ENCODE data around the gene C17orf58. TPM values are rescaled to one million over a fixed set of nuclear protein-coding genes. Genes with fewer than 3 reads are reported as not detected.

The C17orf58 gene
- total and polyA plus RNA-seq, 2 of the 4 experiments (the other 2 are of a cell fraction), result 7.2 to 10.2 TPM

DNA sequence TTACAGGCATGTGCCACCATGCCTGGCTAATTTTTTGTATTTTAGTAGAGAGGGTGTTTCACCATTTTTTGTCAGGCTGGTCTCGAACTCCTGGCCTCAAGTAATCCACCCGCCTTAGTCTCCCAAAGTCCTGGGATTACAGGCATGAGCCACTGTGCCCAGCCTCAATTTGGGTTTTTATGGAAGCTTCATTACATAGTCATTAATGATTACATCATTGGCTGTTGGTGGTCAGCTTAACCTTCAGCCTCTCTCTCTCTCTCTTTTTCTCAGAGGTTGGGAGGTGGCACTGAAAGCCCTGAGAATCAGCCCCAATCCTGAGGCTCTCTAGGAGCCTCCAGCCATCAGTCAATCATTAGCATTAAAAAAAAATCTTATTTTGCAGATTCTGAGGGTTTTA, 45.3 kb downstream of the C17orf58 start:
- no peak overlapping the region for H3K14ac ChIP-seq (replicated peaks; ENCODE audit: low read depth, low read length)
- no peak overlapping the region for H2AK5ac ChIP-seq (ENCODE audit: low read depth, low read length)
- H4K8ac ChIP-seq (ENCODE audit: low read depth in 2 of 2, low read length in 2 of 2), result no peak overlapping the region
- no peak overlapping the region for H2BK20ac ChIP-seq (ENCODE audit: low read depth, low read length)
- no peak overlapping the region for H2BK120ac ChIP-seq (ENCODE audit: low read depth, low read length)
- H3K27me3 ChIP-seq (ENCODE audit: control insufficient read depth, insufficient read depth, low read length), result no peaks in the 10 kb centered on the region
- BruUV-seq (replicated peaks), result no TSS peak
- H2AFZ ChIP-seq (replicated peaks; ENCODE audit: low read length, poor library complexity), result no peak overlapping the region
- intact Hi-C loops (cut with micrococcal nuclease) (no loop called here), in situ Hi-C loops (cut with MboI; ENCODE audit: low sequenced_read_pairs) (loop anchor here (25.0 kb wide), 1 partner anchor 511 kb away; the partner anchor contains the start of gene WIPI1), dilution Hi-C loops (cut with HindIII; ENCODE audit: low sequenced_read_pairs, unreplicated experiment) (no loop called here)
- H3K36me3 ChIP-seq (ENCODE audit: control insufficient read depth, insufficient read depth, low read length), result peaks cover 49% of the 10 kb centered on the region
- H3K79me1 ChIP-seq (ENCODE audit: low read depth in 1 of 2, low read length in 2 of 2), result no peaks in the 10 kb centered on the region
- no CpG with 5 or more reads among the region's 2 CpGs for WGBS, 2 experiments (ENCODE audit: extremely low coverage in 2 of 2, insufficient read length in 1 of 2)
- H3K27ac ChIP-seq (ENCODE audit: insufficient read depth, low read length), result no peak overlapping the region
- H2BK5ac ChIP-seq (ENCODE audit: low read depth, low read length, poor library complexity, severe bottlenecking), result no peak overlapping the region
- ChIA-PET POLR2A (ENCODE audit: unreplicated experiment) (no interaction called here), CTCF (no interaction called here)
- no peak for DNase-seq
- H3K4me3 ChIP-seq (ENCODE audit: insufficient read depth, low read depth, low read length), result no peak overlapping the region
- no peak overlapping the region for H3K23ac ChIP-seq (ENCODE audit: low read depth, low read length)
- H3K56ac ChIP-seq (ENCODE audit: extremely low read depth, insufficient read depth, low read length), result no peak overlapping the region
- no peak overlapping the region for H2AK9ac ChIP-seq (replicated peaks; ENCODE audit: low read depth, low read length, poor library complexity)
- H3K4me1 ChIP-seq (ENCODE audit: control insufficient read depth, insufficient read depth, low read length), result no peaks in the 10 kb centered on the region
- no peak overlapping the region for H4K5ac ChIP-seq (ENCODE audit: low read depth, low read length)
- H3K9me3 ChIP-seq (ENCODE audit: control insufficient read depth, insufficient read depth, low read length), result no peaks in the 10 kb centered on the region
- TF ChIP-seq POLR2A (IDR thresholded peaks at IDR 0.05; ENCODE audit: low read depth, low read length) (no peak), RAD21 (IDR thresholded peaks at IDR 0.05; ENCODE audit: low read length) (no peak), CHD1 (IDR thresholded peaks at IDR 0.05; ENCODE audit: low read depth, low read length) (no peak), BHLHE40 (IDR thresholded peaks at IDR 0.05; ENCODE audit: low read depth, low read length) (no peak), NFE2L2 (IDR thresholded peaks at IDR 0.05; ENCODE audit: low read depth, low read length) (no peak), SMC3 (IDR thresholded peaks at IDR 0.05; ENCODE audit: low read depth, low read length) (no peak), CEBPB (IDR thresholded peaks at IDR 0.05; ENCODE audit: low read depth, low read length) (no peak), MAFK (IDR thresholded peaks at IDR 0.05; ENCODE audit: low read depth, low read length) (no peak), RFX5 (IDR thresholded peaks at IDR 0.05; ENCODE audit: low read depth, low read length) (no peak), MAZ (IDR thresholded peaks at IDR 0.05; ENCODE audit: borderline replicate concordance, low read depth, low read length) (no peak), RCOR1 (IDR thresholded peaks at IDR 0.05; ENCODE audit: insufficient replicate concordance, low read length) (no peak), MXI1 (IDR thresholded peaks at IDR 0.05; ENCODE audit: borderline replicate concordance, low read depth, low read length) (no peak), FOS (IDR thresholded peaks at IDR 0.05; ENCODE audit: low read depth, low read length) (no peak)
- TF ChIP-seq, protein P1, sequence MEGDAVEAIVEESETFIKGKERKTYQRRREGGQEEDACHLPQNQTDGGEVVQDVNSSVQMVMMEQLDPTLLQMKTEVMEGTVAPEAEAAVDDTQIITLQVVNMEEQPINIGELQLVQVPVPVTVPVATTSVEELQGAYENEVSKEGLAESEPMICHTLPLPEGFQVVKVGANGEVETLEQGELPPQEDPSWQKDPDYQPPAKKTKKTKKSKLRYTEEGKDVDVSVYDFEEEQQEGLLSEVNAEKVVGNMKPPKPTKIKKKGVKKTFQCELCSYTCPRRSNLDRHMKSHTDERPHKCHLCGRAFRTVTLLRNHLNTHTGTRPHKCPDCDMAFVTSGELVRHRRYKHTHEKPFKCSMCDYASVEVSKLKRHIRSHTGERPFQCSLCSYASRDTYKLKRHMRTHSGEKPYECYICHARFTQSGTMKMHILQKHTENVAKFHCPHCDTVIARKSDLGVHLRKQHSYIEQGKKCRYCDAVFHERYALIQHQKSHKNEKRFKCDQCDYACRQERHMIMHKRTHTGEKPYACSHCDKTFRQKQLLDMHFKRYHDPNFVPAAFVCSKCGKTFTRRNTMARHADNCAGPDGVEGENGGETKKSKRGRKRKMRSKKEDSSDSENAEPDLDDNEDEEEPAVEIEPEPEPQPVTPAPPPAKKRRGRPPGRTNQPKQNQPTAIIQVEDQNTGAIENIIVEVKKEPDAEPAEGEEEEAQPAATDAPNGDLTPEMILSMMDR (conservative IDR thresholded peaks at IDR 0.05; ENCODE audit: low read depth, low read length), result no peak
- TF ChIP-seq, protein P2, sequence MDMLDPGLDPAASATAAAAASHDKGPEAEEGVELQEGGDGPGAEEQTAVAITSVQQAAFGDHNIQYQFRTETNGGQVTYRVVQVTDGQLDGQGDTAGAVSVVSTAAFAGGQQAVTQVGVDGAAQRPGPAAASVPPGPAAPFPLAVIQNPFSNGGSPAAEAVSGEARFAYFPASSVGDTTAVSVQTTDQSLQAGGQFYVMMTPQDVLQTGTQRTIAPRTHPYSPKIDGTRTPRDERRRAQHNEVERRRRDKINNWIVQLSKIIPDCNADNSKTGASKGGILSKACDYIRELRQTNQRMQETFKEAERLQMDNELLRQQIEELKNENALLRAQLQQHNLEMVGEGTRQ (IDR thresholded peaks at IDR 0.05; ENCODE audit: low read depth, low read length), result no peak
- TF ChIP-seq, protein P3, sequence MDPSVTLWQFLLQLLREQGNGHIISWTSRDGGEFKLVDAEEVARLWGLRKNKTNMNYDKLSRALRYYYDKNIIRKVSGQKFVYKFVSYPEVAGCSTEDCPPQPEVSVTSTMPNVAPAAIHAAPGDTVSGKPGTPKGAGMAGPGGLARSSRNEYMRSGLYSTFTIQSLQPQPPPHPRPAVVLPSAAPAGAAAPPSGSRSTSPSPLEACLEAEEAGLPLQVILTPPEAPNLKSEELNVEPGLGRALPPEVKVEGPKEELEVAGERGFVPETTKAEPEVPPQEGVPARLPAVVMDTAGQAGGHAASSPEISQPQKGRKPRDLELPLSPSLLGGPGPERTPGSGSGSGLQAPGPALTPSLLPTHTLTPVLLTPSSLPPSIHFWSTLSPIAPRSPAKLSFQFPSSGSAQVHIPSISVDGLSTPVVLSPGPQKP (IDR thresholded peaks at IDR 0.05; ENCODE audit: borderline replicate concordance, low read depth, low read length), result no peak
- H2BK15ac ChIP-seq (ENCODE audit: low read depth, low read length), result no peak overlapping the region
- no peak overlapping the region for H3K9ac ChIP-seq (ENCODE audit: low read depth, low read length)
- H3K9me1 ChIP-seq (ENCODE audit: insufficient read depth, low read length), result no peaks in the 10 kb centered on the region
- no peak overlapping the region for H4K91ac ChIP-seq (ENCODE audit: insufficient read depth, low read depth, low read length)
- no peak overlapping the region for H3K4ac ChIP-seq (ENCODE audit: low read depth, low read length)
- no peak overlapping the region for H3K18ac ChIP-seq (ENCODE audit: low read depth, low read length)
- no peaks in the 10 kb centered on the region for H4K20me1 ChIP-seq (ENCODE audit: insufficient read depth, low read length)
- no peak for ATAC-seq (ENCODE audit: low read depth)
- H3K4me2 ChIP-seq (ENCODE audit: low read depth, low read length), result no peak overlapping the region

All from IMR-90 (cell line).